Neuronal stem cell (in vitro differentiated cells): ENCODE results near the gene PRPS1L1. TPM values are rescaled to one million over a fixed set of nuclear protein-coding genes. Genes with fewer than 3 reads are reported as not detected.

Source experiments
- DNase-seq: peaks from one replicate; pipeline ENCODE4 v3.0.0-alpha.2; 2013; ENCODE audit warnings: low spot score
- H2AFZ ChIP-seq: one replicate; pipeline ENCODE4 v1.6.1; 2013; ENCODE audit warnings: mild to moderate bottlenecking, low read length, inconsistent platforms
- H2AK5ac ChIP-seq: 2 replicates; pipeline ENCODE4 v1.6.1; 2013; ENCODE audit warnings: low read depth, mild to moderate bottlenecking, inconsistent platforms, low read length, moderate library complexity, mixed read lengths
- H2BK120ac ChIP-seq: 2 replicates; pipeline ENCODE4 v1.6.1; 2013; ENCODE audit warnings: low read depth, mild to moderate bottlenecking, inconsistent platforms, low read length, moderate library complexity, mixed read lengths
- H2BK12ac ChIP-seq: one replicate; pipeline ENCODE4 v1.6.1; 2013; ENCODE audit warnings: low read length, inconsistent platforms
- H2BK15ac ChIP-seq: 2 replicates; pipeline ENCODE4 v1.6.1; 2013; ENCODE audit warnings: mild to moderate bottlenecking, low read length, inconsistent platforms, mixed read lengths
- H2BK5ac ChIP-seq: one replicate; pipeline ENCODE4 v1.6.1; 2013; ENCODE audit warnings: inconsistent platforms, mild to moderate bottlenecking, low read length, moderate library complexity
- H3K14ac ChIP-seq: one replicate; pipeline ENCODE4 v1.6.1; 2013; ENCODE audit warnings: low read length, inconsistent platforms
- H3K18ac ChIP-seq: 2 replicates; pipeline ENCODE4 v1.6.1; 2013; ENCODE audit warnings: low read length, inconsistent platforms
- H3K23ac ChIP-seq: 2 replicates; pipeline ENCODE4 v1.6.1; 2013; ENCODE audit warnings: low read depth, mild to moderate bottlenecking, mixed read lengths, low read length, inconsistent platforms; ENCODE audit not compliant: poor library complexity
- H3K27ac ChIP-seq: replicated peaks from 3 replicates; pipeline ENCODE4 v1.5.1; 2013; ENCODE audit warnings: low read length, inconsistent platforms
- H3K27me3 ChIP-seq, 3 experiments: 2 replicates each; pipeline ENCODE4 v1.6.1; 2013; ENCODE audit warnings: low read length in 3 of 3, mild to moderate bottlenecking in 2 of 3, inconsistent platforms in 1 of 3, low read depth in 1 of 3, mixed read lengths in 1 of 3, moderate library complexity in 1 of 3; ENCODE audit not compliant: control insufficient read depth in 3 of 3, insufficient read depth in 3 of 3
- H3K36me3 ChIP-seq, 2 donors: replicated peaks in 1 of 2; 2 replicates each; pipeline ENCODE4 v1.6.1; 2013; ENCODE audit warnings: low read length in 2 of 2; ENCODE audit not compliant: control insufficient read depth in 2 of 2, insufficient read depth in 2 of 2
- H3K4ac ChIP-seq: 2 replicates; pipeline ENCODE4 v1.6.1; 2013; ENCODE audit warnings: inconsistent platforms, mild to moderate bottlenecking, low read length, moderate library complexity
- H3K4me1 ChIP-seq, 2 donors: 1 replicate in 1 of 2; 2 replicates in 1 of 2; pipeline ENCODE4 v1.6.1; 2013; ENCODE audit warnings: low read length in 2 of 2, low read depth in 1 of 2; ENCODE audit not compliant: control insufficient read depth in 2 of 2, insufficient read depth in 1 of 2
- H3K4me2 ChIP-seq: one replicate; pipeline ENCODE4 v1.6.1; 2013; ENCODE audit warnings: mild to moderate bottlenecking, low read length, inconsistent platforms; ENCODE audit not compliant: insufficient read depth, poor library complexity, severe bottlenecking
- H3K4me3 ChIP-seq, 2 donors: 2 replicates each; pipeline ENCODE4 v1.5.1; 2013; ENCODE audit warnings: low read length in 2 of 2, mild to moderate bottlenecking in 2 of 2, inconsistent platforms in 1 of 2, moderate library complexity in 1 of 2
- H3K79me1 ChIP-seq: one replicate; pipeline ENCODE4 v1.6.1; 2013; ENCODE audit warnings: low read depth, mild to moderate bottlenecking, inconsistent platforms, low read length, moderate library complexity
- H3K9ac ChIP-seq: one replicate; pipeline ENCODE4 v1.6.1; 2013; ENCODE audit warnings: mild to moderate bottlenecking, low read depth, low read length, inconsistent platforms; ENCODE audit not compliant: poor library complexity
- H3K9me3 ChIP-seq, 2 donors: replicated peaks in 1 of 2; 2 replicates each; pipeline versions ENCODE3 to v1.6.1; 2013; ENCODE audit warnings: low read length in 2 of 2, mild to moderate bottlenecking in 2 of 2, inconsistent platforms in 1 of 2, low read depth in 1 of 2, mixed read lengths in 1 of 2, moderate library complexity in 1 of 2; ENCODE audit not compliant: control insufficient read depth in 2 of 2, insufficient read depth in 1 of 2
- H4K8ac ChIP-seq: one replicate; pipeline ENCODE4 v1.6.1; 2013; ENCODE audit warnings: low read depth, mild to moderate bottlenecking, inconsistent platforms, low read length, moderate library complexity
- H4K91ac ChIP-seq: one replicate; pipeline ENCODE4 v1.6.1; 2013; ENCODE audit warnings: low read length, low read depth, mild to moderate bottlenecking, inconsistent platforms; ENCODE audit not compliant: poor library complexity
- WGBS, 2 donors: extraction: QIAGEN DNeasy Blood & Tissue Kit; methylation state at CpG; one replicate each; pipeline ENCODE4 v1.1.7; 2013; ENCODE audit warnings: missing lambda C conversion rate in 2 of 2, mixed read lengths in 1 of 2; ENCODE audit not compliant: insufficient read length in 2 of 2, insufficient replicate concordance in 1 of 2; ENCODE audit errors: extremely low coverage in 2 of 2; 5-methylcytosine and 5-hydroxymethylcytosine counted together
- polyA plus RNA-seq, 2 experiments: library from polyadenylated mRNA; stranded (reverse); fragments of 200-250 nt; gene quantifications; one replicate each; pipeline ENCODE4 v1.2.3, GENCODE V29; 2013

Gene PRPS1L1
- polyA plus RNA-seq (2013, experiment 1 of 2), result not detected
- polyA plus RNA-seq (2013, experiment 2 of 2), result not detected

DNA sequence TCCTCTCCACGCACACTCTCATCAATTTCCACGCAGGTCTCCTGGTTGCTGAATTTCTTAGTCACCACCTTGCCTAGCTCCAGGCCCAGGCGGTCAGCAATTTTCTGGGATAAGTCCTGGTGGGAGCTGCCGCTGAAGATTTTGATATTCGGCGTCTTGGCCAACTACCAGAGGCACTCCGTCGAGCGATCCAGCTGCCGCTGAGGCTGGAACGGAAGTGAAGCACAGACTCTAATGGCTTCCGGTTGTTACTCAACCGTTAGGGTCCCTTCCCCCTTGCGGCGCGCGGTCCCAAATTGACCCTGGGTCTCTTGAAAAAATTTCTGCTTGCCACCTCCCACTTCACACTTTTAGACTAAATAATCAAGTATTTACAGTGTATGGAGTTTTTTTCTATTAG is at the start of gene PRPS1L1:
Gene PRPS1L1, minus strand, starts transcription at position 219 of the 400 bp plus-strand sequence.
- no CpG with 5 or more reads among the region's 17 CpGs for WGBS, 2 donors
- Histone ChIP-seq H3K4me3 (no peak within 1 kb of the TSS), H3K18ac (no peak within 1 kb of the TSS), H2BK15ac (no peak within 1 kb of the TSS), H3K4me2 (no peak within 1 kb of the TSS), H3K9ac (no peak within 1 kb of the TSS), H3K27me3 (no peaks in the 10 kb centered on the region), H3K23ac (no peak within 1 kb of the TSS), H2AK5ac (no peak within 1 kb of the TSS), H4K8ac (no peak within 1 kb of the TSS), H3K14ac (no peak within 1 kb of the TSS), H2BK120ac (no peak within 1 kb of the TSS), H2BK5ac (no peak within 1 kb of the TSS), H3K27ac (no peak within 1 kb of the TSS), H3K4me1 (no peaks in the 10 kb centered on the region), H3K4ac (no peak within 1 kb of the TSS), H3K36me3 (no peaks in the 10 kb centered on the region), H4K91ac (no peak within 1 kb of the TSS), H3K9me3 (no peaks in the 10 kb centered on the region), H2AFZ (no peak within 1 kb of the TSS), H3K79me1 (no peaks in the 10 kb centered on the region), H2BK12ac (no peak within 1 kb of the TSS)
- DNase-seq, result no peak

DNA sequence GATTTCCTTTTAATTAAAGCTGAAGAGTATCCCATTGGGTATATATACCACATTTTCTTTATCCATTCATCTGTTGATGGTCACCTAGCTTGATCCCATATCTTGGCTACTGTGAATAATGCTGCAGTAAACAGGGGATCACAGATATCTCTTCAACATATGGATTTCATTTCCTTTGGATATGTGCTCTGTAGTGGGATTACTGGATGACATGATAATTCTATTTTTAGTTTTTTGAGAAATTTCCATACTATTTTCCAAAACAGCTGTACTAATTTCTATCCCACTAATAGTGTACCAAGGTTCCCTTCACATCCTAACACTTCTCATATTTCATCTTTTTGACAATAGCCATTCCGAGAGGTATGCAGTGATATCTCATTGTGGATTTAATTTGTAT is 48.8 kb upstream of the PRPS1L1 start:
- DNase-seq, result no peak
- Histone ChIP-seq H3K14ac (no peak overlapping the region), H3K9me3 (no peaks in the 10 kb centered on the region), H2AK5ac (no peak overlapping the region), H2BK15ac (no peak overlapping the region), H3K9ac (no peak overlapping the region), H3K23ac (no peak overlapping the region), H2BK5ac (no peak overlapping the region), H2BK120ac (no peak overlapping the region), H3K79me1 (no peaks in the 10 kb centered on the region), H3K4me1 (no peaks in the 10 kb centered on the region), H2AFZ (no peak overlapping the region), H4K91ac (no peak overlapping the region), H3K27ac (no peak overlapping the region), H4K8ac (no peak overlapping the region), H2BK12ac (no peak overlapping the region), H3K27me3 (no peaks in the 10 kb centered on the region), H3K4me3 (no peak overlapping the region), H3K36me3 (no peaks in the 10 kb centered on the region), H3K4me2 (no peak overlapping the region), H3K4ac (no peak overlapping the region), H3K18ac (no peak overlapping the region)
- WGBS, 2 donors, result no CpG with 5 or more reads among the region's 1 CpG

DNA sequence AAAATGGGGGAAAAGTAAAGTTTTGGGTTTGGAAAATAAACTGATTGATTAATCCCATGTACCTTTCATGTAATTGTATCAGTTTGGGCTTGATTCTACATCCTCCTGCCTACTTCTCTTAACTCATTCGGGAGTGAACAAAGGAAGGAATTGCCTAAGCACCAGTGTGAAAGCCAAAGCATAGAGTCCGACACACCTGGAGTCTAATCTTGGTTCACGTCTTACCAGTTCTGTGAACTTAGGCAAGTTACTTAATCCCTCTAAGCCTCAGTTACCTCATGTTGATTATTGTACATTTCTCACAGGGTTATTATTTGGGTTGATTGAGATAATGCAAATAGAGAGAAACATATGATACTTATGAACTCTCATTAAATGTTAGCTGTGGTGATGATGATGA is 41.1 kb upstream of the PRPS1L1 start:
- no peak overlapping the region for H2BK15ac ChIP-seq
- H3K9ac ChIP-seq, result no peak overlapping the region
- H3K9me3 ChIP-seq, result no peaks in the 10 kb centered on the region
- H4K8ac ChIP-seq, result no peak overlapping the region
- no peak overlapping the region for H2BK5ac ChIP-seq
- H3K23ac ChIP-seq, result no peak overlapping the region
- no peak overlapping the region for H3K18ac ChIP-seq
- H2BK12ac ChIP-seq, result no peak overlapping the region
- no peak overlapping the region for H2AFZ ChIP-seq
- no CpG with 5 or more reads among the region's 3 CpGs for WGBS, 2 donors
- H3K4me3 ChIP-seq, result no peak overlapping the region
- no peak overlapping the region for H2BK120ac ChIP-seq
- DNase-seq, result no peak
- H2AK5ac ChIP-seq, result no peak overlapping the region
- H3K14ac ChIP-seq, result no peak overlapping the region
- H3K4me2 ChIP-seq, result no peak overlapping the region
- no peaks in the 10 kb centered on the region for H3K27me3 ChIP-seq
- no peaks in the 10 kb centered on the region for H3K36me3 ChIP-seq
- no peak overlapping the region for H4K91ac ChIP-seq
- H3K79me1 ChIP-seq, result no peaks in the 10 kb centered on the region
- H3K4ac ChIP-seq, result no peak overlapping the region
- no peaks in the 10 kb centered on the region for H3K4me1 ChIP-seq
- H3K27ac ChIP-seq, result no peak overlapping the region

DNA sequence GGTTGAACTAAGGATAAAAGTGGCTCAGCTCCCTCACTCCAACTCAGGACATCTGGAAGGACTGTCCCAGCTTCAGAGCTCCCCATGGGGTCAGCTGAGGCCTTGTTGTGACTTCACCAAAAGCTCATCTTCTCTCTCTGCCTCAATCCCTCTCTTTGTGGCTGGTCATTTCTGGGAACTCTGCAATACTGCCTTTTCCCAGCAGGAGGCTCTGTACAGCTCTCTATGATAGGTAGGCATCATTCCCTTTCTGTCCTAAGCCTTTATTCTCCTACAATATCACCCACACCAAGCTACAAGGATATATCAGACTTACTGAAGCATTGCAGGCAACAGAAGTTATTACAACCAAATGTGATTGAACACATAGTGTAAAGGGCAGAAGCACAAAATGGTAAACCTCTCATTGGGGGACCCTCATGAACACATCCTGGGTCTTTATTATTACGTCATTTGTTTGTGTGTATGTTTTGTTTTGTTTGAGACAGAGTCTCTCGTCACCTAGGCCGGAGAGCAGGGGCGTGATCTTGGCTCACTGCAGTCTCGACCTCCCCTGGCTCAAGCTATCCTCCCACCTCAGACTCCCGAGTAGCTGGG is 36.7 kb upstream of the PRPS1L1 start:
- no peak overlapping the region for H3K14ac ChIP-seq
- no peak overlapping the region for H2BK5ac ChIP-seq
- no peak overlapping the region for H3K9ac ChIP-seq
- H3K27ac ChIP-seq, result no peak overlapping the region
- no peak overlapping the region for H2AK5ac ChIP-seq
- DNase-seq, result peak; percentile 14
- H3K79me1 ChIP-seq, result no peaks in the 10 kb centered on the region
- no peak overlapping the region for H2BK15ac ChIP-seq
- H3K9me3 ChIP-seq, result no peaks in the 10 kb centered on the region
- no peak overlapping the region for H2AFZ ChIP-seq
- H4K8ac ChIP-seq, result no peak overlapping the region
- H3K4me1 ChIP-seq, result no peaks in the 10 kb centered on the region
- H3K18ac ChIP-seq, result no peak overlapping the region
- WGBS, 2 donors, result no CpG with 5 or more reads among the region's 6 CpGs
- H4K91ac ChIP-seq, result no peak overlapping the region
- H2BK12ac ChIP-seq, result no peak overlapping the region
- no peak overlapping the region for H3K4me3 ChIP-seq
- H2BK120ac ChIP-seq, result no peak overlapping the region
- no peak overlapping the region for H3K4ac ChIP-seq
- H3K4me2 ChIP-seq, result no peak overlapping the region
- no peaks in the 10 kb centered on the region for H3K27me3 ChIP-seq
- no peak overlapping the region for H3K23ac ChIP-seq
- H3K36me3 ChIP-seq, result no peaks in the 10 kb centered on the region
